ENCODE data around the gene SYT7.
A peak's percentile ranks its signal among the peaks of the same experiment; 100 is the strongest.
"Not testable (repeated sequence)": the region's sequence is repeated elsewhere in the genome, so short reads cannot be mapped to it uniquely, and the experiment has no call there.

SYT7 gene

GRCh38 chr11:61489833-61490721, 90.8 kb downstream of the SYT7 start:
- peak; percentile 87 for DNase-seq

- peak; percentile 97 for DNase-seq
These were observed 92.1 kb downstream of the SYT7 start for GRCh38 chr11:61488651-61489291.

GRCh38 chr11:61487342-61488025, 93.4 kb downstream of the SYT7 start:
- no peak for DNase-seq

GRCh38 chr11:61486779-61487178, 94.1 kb downstream of the SYT7 start:
- DNase-seq: no peak

GRCh38 chr11:61486011-61486620, 94.8 kb downstream of the SYT7 start:
- no peak for DNase-seq

- DNase-seq: no peak
These were observed 95.8 kb downstream of the SYT7 start for GRCh38 chr11:61485080-61485479.

GRCh38 chr11:61484541-61484940, 96.3 kb downstream of the SYT7 start:
- no peak for DNase-seq

- DNase-seq: peak; percentile 46
These were observed 98.4 kb downstream of the SYT7 start for GRCh38 chr11:61482513-61482912.

- DNase-seq: no peak
These were observed 99.1 kb downstream of the SYT7 start for GRCh38 chr11:61481806-61482205.

- DNase-seq: peak; percentile 83
These were observed 99.9 kb downstream of the SYT7 start for GRCh38 chr11:61480994-61481335.

GRCh38 chr11:61480261-61480993, 100.4 kb downstream of the SYT7 start:
- no peak for DNase-seq

GRCh38 chr11:61479360-61480058, 101.4 kb downstream of the SYT7 start:
- not testable (repeated sequence) for DNase-seq

GRCh38 chr11:61477727-61478148, 103.1 kb downstream of the SYT7 start:
- DNase-seq: peak; percentile 24

- DNase-seq: no peak
These were observed 103.8 kb downstream of the SYT7 start for GRCh38 chr11:61477126-61477525.

GRCh38 chr11:61476371-61476770, 104.5 kb downstream of the SYT7 start:
- no peak for DNase-seq

- no peak for DNase-seq
These were observed 105.4 kb downstream of the SYT7 start for GRCh38 chr11:61475433-61475832.

- DNase-seq: no peak
These were observed 106.7 kb downstream of the SYT7 start for GRCh38 chr11:61474013-61474643.

- DNase-seq: no peak
These were observed 107.4 kb downstream of the SYT7 start for GRCh38 chr11:61473370-61474012.

GRCh38 chr11:61472868-61473267, 108.0 kb downstream of the SYT7 start:
- no peak for DNase-seq

GRCh38 chr11:61472282-61472681, 108.6 kb downstream of the SYT7 start:
- no peak for DNase-seq

GRCh38 chr11:61468002-61468401, 112.9 kb downstream of the SYT7 start:
- DNase-seq: no peak

Data from NCI-H510A treated with DMSO at 0.1 percent for 48 hours (cell line).